Skeletal muscle satellite cell (primary cell): ENCODE results near the gene ACOT13.
"Not testable (repeated sequence)": the region's sequence is repeated elsewhere in the genome, so short reads cannot be mapped to it uniquely, and the experiment has no call there.

ENCODE experiments used
- H3K27me3 ChIP-seq: 2 replicates; pipeline ENCODE4 v1.7.0; 2013; ENCODE audit warnings: low read length; ENCODE audit not compliant: control insufficient read depth, insufficient read depth
- H3K36me3 ChIP-seq: 2 replicates; pipeline ENCODE4 v1.7.0; 2013; ENCODE audit warnings: mild to moderate bottlenecking, control low read depth, low read length; ENCODE audit not compliant: insufficient read depth
- H3K4me1 ChIP-seq: 2 replicates; pipeline ENCODE4 v1.7.0; 2013; ENCODE audit warnings: low read length; ENCODE audit not compliant: control insufficient read depth, insufficient read depth
- H3K4me2 ChIP-seq: 2 replicates; pipeline ENCODE4 v1.7.0; 2013; ENCODE audit warnings: mild to moderate bottlenecking, low read length
- H3K4me3 ChIP-seq: 2 replicates; pipeline ENCODE4 v1.7.0; 2013; ENCODE audit warnings: low read length
- H3K9ac ChIP-seq: 2 replicates; pipeline ENCODE4 v1.7.0; 2013; ENCODE audit warnings: mild to moderate bottlenecking, low read depth, low read length, moderate library complexity
- H3K9me3 ChIP-seq: replicated peaks from 2 replicates; pipeline ENCODE4 v1.7.0; 2013; ENCODE audit warnings: mild to moderate bottlenecking, control low read depth, low read length

Gene ACOT13

DNA sequence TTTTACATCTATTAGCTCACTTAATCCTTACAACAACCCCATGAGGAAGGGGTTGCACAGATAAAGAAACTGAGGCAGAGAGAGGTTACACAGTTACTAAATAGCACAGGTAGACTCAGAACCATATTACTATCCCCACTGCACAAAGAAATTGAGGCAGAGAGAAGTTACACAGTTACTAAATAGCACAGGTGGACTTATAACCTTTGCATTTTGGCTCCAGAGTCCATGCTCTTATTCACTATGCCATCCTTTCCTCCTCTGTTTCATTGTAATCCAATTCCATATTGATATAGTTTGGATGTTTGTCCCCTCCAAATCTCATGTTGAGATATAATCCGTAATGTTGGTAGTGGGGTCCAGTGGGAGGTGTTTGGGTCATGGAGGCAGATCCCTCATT is 3.7 kb upstream of the ACOT13 start:
- Histone ChIP-seq H3K9me3 (no peaks in the 10 kb centered on the region), H3K4me1 (peaks cover 28% of the 10 kb centered on the region), H3K27me3 (no peaks in the 10 kb centered on the region), H3K9ac (no peak overlapping the region), H3K4me2 (no peak overlapping the region), H3K4me3 (no peak overlapping the region), H3K36me3 (peaks cover 18% of the 10 kb centered on the region)

DNA sequence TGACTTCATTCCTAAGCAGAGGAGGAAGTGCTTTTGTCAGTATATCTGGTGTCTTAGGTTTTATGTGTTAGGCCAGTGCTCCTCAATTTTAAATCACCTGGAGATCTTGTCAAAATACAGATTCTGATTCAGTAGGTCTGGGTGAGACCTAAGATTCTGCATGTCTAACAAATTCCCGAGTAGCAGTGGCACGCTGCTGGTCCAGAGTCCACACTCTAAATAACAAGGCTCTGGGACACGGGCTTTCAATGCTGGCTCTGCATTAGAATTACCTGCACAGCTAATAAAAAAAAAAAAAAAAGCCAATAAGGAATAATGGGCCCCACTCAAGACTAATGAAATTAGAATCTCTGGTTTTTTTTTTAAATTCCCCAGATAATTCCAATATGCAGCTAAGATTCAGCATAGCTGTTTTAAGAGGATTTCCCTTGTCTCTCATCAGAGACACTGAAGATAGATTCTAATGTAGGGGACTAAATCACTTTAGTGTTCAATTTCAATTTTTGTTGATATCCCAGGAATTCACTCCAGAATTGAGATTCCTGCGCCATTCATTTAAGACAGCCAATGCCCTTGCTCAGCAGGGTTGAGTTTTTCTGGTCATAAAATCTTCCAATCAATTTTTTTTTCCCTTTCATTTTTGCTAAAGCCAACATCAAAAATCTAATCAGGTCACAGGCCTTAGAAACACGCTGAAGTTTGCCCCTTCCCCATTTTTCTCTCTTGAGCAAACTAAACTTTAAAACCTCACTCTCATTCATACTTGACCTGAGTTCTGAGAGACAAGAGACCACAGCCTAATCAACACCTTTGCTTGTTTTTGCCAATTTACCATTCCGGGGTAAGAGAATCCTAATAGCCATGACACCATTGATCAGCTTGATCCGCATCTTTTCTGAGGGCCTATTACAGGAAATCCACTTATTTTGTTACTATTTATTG is 2.6 kb upstream of the ACOT13 start:
- Histone ChIP-seq H3K9ac (no peak overlapping the region), H3K4me3 (no peak overlapping the region), H3K4me1 (peaks cover 19% of the 10 kb centered on the region), H3K9me3 (no peaks in the 10 kb centered on the region), H3K4me2 (peak overlapping the region; percentile 97), H3K36me3 (peaks cover 18% of the 10 kb centered on the region), H3K27me3 (no peaks in the 10 kb centered on the region)

DNA sequence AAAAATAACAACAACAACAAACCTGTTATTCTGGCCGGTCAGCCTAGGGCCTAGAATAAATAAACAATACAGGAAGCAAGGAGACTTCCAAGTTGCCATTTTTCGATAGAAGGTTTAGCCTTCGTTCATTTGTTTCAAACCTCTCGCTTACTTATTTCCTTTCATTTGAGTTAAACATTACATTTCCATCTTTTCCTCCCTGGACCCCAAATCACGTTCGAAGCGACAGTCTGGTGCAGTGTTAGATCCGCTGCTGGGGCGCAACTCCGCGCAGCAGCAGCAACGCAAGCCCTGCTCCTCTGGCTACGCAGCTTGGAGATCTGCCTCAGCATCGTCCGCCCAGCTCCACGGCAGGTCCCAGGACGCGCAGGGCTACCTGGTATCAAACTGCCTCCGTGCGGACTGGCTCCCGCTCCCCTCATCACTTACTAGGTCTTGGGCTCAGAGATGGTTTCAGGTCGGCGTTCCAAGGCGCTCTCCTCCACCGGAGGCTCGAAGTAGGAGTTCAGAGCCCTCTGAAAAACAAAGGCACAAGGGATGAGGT is 708 bp upstream of the ACOT13 start:
- Histone ChIP-seq H3K4me1 (peaks cover 13% of the 10 kb centered on the region), H3K36me3 (peaks cover 18% of the 10 kb centered on the region), H3K9me3 (no peaks in the 10 kb centered on the region), H3K9ac (peak overlapping the region; percentile 91), H3K27me3 (no peaks in the 10 kb centered on the region), H3K4me2 (peak overlapping the region; percentile 97), H3K4me3 (peak overlapping the region; percentile 95)

DNA sequence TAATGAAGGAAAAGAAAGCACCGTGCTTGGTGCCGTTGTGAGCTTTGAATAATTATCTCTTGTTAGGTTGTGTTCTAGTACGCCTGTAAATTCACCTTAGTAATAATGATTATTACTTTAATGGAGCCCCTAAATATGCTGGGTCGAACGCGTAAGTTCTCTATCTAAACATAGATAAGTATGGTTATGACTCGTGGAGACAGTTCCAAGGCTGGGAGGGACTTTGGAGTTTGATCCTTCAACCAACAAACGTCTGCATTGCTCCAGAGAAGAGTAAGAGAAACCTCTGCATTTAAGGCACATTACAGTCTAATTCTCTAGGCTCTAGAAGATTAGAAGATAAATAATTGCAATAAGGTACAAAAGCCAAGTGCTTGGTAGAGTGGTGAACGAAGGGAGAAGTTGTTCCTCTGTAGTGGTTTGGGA is 514 bp downstream of the ACOT13 start:
- Histone ChIP-seq H3K36me3 (peaks cover 15% of the 10 kb centered on the region), H3K4me1 (peaks cover 13% of the 10 kb centered on the region)

DNA sequence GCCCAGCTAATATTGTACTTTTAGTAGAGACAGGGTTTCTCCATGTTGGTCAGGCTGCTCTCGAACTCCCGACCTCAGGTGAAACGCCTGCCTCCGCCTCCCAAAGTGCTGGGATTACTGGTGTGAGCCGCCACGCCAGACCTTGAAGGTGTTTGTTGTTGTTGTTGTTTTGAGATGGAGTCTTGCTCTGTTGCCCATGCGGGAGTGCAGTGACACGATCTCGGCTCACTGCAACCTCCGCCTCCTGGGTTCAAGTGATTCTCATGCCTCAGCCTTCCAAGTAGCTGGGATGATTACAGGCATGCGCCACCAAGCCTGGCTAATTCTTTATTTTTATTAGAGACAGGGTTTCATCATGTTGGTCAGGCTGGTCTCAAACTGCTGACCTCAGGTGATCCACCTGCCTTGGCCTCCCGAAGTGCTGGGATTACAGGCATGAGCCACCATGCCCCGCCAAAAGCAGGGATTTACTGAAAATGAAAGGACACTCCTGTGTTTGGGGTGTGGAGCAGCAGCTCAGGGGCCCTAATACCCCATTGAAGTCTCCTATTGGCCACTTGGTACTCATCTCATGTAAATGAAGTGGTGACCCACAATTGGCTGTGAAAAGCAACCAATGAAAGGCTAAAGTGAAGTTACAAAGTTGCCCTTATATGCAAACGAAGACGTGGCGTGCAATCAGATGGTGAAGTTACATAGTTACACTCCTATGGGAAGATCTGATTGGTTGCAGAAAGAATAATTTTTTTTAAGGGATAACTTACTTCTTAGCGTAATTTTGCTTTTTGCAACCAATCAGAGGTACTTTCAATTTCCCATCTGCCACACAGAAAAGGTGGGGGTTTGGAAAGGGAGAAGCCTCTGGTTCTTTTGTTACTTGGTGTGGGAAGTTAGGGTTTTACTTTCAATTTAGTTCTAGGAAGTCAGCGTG is 1.5 kb downstream of the ACOT13 start:
- peak overlapping the region; percentile 97 for H3K4me2 ChIP-seq
- H3K4me3 ChIP-seq: peak overlapping the region; percentile 95
- not testable (repeated sequence) for H3K9ac ChIP-seq, H3K9me3 ChIP-seq, H3K36me3 ChIP-seq, H3K27me3 ChIP-seq
- H3K4me1 ChIP-seq: peaks cover 13% of the 10 kb centered on the region

More for the DNA sequence above, 514 bp downstream of the ACOT13 start:
- Histone ChIP-seq H3K4me3 (peak overlapping the region; percentile 95), H3K4me2 (peak overlapping the region; percentile 97), H3K27me3 (no peaks in the 10 kb centered on the region), H3K9me3 (no peaks in the 10 kb centered on the region), H3K9ac (peak overlapping the region; percentile 91)

DNA sequence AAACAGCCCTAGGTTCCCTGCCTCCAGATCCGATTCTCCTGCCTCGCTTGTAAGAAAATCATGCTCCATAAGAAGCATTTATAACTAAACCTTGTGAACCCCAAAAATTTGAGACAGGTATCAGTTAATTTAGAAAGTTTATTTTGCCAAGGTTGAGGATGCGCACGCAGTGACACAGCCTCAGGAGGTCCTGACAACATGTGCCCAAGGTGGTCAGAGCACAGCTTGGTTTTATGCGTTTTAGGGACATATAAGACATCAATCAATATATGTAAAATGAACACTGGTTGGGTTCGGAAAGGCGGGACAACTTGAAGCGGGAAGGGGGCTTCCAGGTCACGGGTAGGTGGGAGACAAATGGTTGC is 2.1 kb downstream of the ACOT13 start:
- peaks cover 13% of the 10 kb centered on the region for H3K4me1 ChIP-seq
- no peaks in the 10 kb centered on the region for H3K27me3 ChIP-seq
- H3K9ac ChIP-seq: no peak overlapping the region
- no peak overlapping the region for H3K4me3 ChIP-seq
- no peak overlapping the region for H3K4me2 ChIP-seq
- no peaks in the 10 kb centered on the region for H3K9me3 ChIP-seq
- H3K36me3 ChIP-seq: no peaks in the 10 kb centered on the region

DNA sequence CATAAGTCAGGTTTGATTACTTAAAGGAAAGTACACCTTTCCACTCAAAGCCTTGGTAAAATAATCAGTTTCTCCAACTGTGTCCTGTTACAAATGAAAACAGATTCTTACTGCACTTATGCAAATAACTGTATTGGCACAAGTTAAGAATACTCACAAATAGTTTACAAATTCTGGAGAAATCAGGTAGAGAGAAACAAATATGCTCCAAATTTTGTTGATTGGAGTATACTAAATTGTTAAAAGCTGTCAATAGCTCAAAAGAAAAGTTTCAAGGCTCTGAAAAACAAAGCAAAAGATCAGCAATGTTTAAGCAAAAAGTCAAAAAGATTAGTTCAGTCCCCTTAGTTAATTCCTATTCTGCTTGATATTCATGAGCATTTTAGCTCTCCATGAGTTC is 3.6 kb downstream of the ACOT13 start:
- H3K4me3 ChIP-seq, H3K9ac ChIP-seq, H3K4me1 ChIP-seq, H3K36me3 ChIP-seq, H3K27me3 ChIP-seq, H3K4me2 ChIP-seq, H3K9me3 ChIP-seq: not testable (repeated sequence)

DNA sequence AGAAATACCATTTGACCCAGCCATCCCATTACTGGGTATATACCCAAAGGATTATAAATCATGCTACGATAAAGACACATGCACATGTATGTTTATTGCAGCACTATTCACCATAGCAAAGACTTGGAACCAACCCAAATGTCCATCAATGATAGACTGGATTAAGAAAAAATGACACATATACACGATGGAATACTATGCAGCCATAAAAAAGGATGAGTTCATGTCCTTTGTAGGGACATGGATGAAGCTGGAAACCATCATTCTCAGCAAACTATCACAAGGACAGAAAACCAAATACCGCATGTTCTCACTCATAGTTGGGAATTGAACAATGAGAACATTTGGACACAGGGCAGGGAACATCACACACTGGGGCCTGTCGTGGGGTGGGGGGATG is 4.2 kb downstream of the ACOT13 start:
- not testable (repeated sequence) for H3K27me3 ChIP-seq, H3K9me3 ChIP-seq, H3K36me3 ChIP-seq, H3K9ac ChIP-seq, H3K4me2 ChIP-seq, H3K4me3 ChIP-seq, H3K4me1 ChIP-seq

DNA sequence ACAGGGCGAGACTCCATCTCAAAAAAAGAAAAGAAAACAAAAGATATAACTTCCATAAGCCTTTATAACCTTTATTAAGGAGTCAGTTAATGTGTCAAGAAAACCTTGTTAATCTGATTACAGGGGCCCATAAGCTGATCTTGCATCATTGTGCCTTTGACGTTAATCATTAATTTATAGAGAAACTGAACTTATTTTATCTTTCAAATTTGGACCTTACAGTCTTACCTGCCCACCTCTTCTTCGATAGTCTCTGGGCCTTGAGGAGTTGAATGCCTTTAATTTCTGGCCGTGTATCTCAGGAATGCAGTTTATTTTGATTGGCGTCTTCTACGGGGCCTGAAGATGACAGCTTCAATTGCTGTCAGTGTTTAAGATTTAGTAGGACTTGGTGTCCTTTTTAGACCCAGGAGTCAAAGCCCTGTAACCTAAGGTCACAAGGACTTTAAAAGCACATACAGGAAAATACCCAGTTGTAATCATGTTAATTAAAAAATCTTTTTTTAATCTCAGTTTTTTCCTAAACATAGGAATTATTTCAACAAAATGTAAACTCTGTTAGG is 5.8 kb downstream of the ACOT13 start:
- Histone ChIP-seq H3K27me3 (no peaks in the 10 kb centered on the region), H3K4me1 (peaks cover 2% of the 10 kb centered on the region), H3K9ac (no peak overlapping the region), H3K4me3 (no peak overlapping the region), H3K4me2 (no peak overlapping the region), H3K9me3 (no peaks in the 10 kb centered on the region), H3K36me3 (no peaks in the 10 kb centered on the region)

DNA sequence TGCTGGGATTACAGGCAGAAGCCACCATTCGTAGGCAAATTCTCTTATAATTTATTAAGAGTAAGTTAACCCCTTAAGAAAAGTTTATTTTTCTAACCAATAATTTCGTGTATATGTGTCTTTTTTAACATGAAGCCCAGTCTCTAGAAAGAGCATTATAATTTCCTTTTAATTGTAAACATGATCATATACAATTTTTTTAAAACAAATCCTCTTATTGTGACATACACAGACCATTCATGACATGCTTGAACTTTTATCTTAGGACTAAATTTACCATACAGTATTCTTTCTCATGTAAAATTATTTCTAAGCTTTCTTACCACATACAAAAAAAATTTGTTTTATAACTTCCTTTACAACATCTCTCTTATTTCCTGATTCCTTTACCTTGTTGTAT is 6.7 kb downstream of the ACOT13 start:
- no peak overlapping the region for H3K9ac ChIP-seq
- H3K4me2 ChIP-seq: no peak overlapping the region
- no peaks in the 10 kb centered on the region for H3K36me3 ChIP-seq
- no peaks in the 10 kb centered on the region for H3K27me3 ChIP-seq
- H3K4me1 ChIP-seq: no peaks in the 10 kb centered on the region
- H3K9me3 ChIP-seq: no peaks in the 10 kb centered on the region
- no peak overlapping the region for H3K4me3 ChIP-seq

DNA sequence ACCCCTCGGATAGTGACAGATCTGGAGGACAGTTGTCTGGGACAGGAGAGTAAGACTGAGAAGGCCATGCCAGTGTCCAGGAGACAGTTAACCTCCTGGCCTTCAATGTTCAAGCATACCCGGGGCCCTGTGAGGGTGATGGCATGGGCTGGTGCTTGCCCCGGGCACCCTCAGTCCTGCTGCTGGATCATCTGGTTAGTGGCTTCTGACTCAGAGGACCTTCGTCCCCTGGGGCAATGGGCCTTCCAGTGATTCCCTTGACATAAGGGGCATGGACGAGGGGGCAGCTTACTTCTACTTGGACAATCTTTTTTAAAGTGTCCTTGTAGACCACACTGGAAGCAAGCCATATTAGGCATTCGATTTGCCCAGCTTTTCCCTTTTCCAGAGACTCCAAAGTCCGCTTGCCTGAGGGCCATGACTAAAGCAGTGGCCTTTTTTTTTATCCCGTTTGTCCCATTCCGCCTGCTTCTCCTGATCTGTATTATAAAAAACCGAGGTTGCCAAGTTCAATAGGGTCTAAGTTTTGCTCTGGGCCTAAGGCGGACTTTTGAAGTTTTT is 12.0 kb downstream of the ACOT13 start:
- H3K36me3 ChIP-seq: not testable (repeated sequence)

More for the DNA sequence above, 12.0 kb downstream of the ACOT13 start:
- H3K9me3 ChIP-seq, H3K4me3 ChIP-seq, H3K9ac ChIP-seq, H3K4me2 ChIP-seq, H3K4me1 ChIP-seq, H3K27me3 ChIP-seq: not testable (repeated sequence)
